K562 (cell line): ENCODE results near the gene FAM118B. TPM values are rescaled to one million over a fixed set of nuclear protein-coding genes. Genes with fewer than 3 reads are reported as not detected.

Source experiments
- EP400 ChIP-seq: fragments of 450-650 bp; IDR thresholded peaks from 2 replicates; pipeline ENCODE4 v1.6.1; 2017; ENCODE audit warnings: antibody characterized with exemption, mild to moderate bottlenecking, moderate library complexity
- FOXM1 ChIP-seq, 2 experiments: fragments of 450-650 bp in 1 of 2; sonication (generic) in 1 of 2; formaldehyde crosslinking in 1 of 2; IDR thresholded peaks; 2 replicates each; pipeline versions ENCODE4 v1.6.1 to v1.9.0; 2017 to 2022; ENCODE audit warnings: low read depth in 2 of 2, mild to moderate bottlenecking in 2 of 2, missing genetic modification reagents in 1 of 2, moderate library complexity in 1 of 2
- KAT2B ChIP-seq: IDR thresholded peaks from one replicate; pipeline ENCODE4 v1.6.1; 2012; ENCODE audit warnings: low read depth, mild to moderate bottlenecking, control low read depth, inconsistent platforms, low read length, moderate library complexity
- NFRKB ChIP-seq: fragments of 450-650 bp; IDR thresholded peaks from 2 replicates; pipeline ENCODE4 v1.6.1; 2016; ENCODE audit warnings: low read depth
- POLR3A ChIP-seq: IDR thresholded peaks from 2 replicates; pipeline ENCODE4 v1.6.1; 2011; ENCODE audit warnings: borderline replicate concordance, mild to moderate bottlenecking, moderate library complexity; ENCODE audit not compliant: insufficient read length, insufficient read depth; ENCODE audit errors: extremely low read depth
- PURB ChIP-seq: sonication (generic); formaldehyde crosslinking; IDR thresholded peaks from 2 replicates; pipeline ENCODE4 v1.9.0; 2021; ENCODE audit warnings: low read depth, mild to moderate bottlenecking, missing genetic modification reagents
- YBX1 ChIP-seq: fragments of 450-650 bp; IDR thresholded peaks from 2 replicates; pipeline ENCODE4 v1.7.1; 2016; ENCODE audit warnings: mild to moderate bottlenecking
- ZC3H8 ChIP-seq: fragments of 450-650 bp; IDR thresholded peaks from 2 replicates; pipeline ENCODE4 v1.6.1; 2017
- ZKSCAN1 ChIP-seq: fragments of 150-350 bp; IDR thresholded peaks from 2 replicates; pipeline ENCODE4 v1.6.1; 2016; ENCODE audit warnings: low read depth, low read length
- polyA plus RNA-seq, 8 experiments: library from polyadenylated mRNA; depleted of rRNA in 4 of 8; stranded (reverse) in 5 of 8; unstranded in 3 of 8; fragments of >200 nt; fragmentation: Nextera tagmentation in 2 of 8; fragmentation: Illumina TruSeq in 1 of 8; extraction: Ambion mirVana in 2 of 8; extraction: Trizol in 1 of 8; gene quantifications; 2 replicates each; pipeline versions ENCODE4 v1.2.1 to v1.2.3, GENCODE V29; 2011 to 2014; ENCODE audit warnings: inconsistent platforms in 1 of 8, missing spikeins in 1 of 8
- total RNA-seq, 7 experiments: library from RNA; depleted of rRNA in 6 of 7; stranded (reverse); fragments of >200 nt in 6 of 7; fragmentation: Illumina TruSeq in 2 of 7; extraction: Trizol in 2 of 7; gene quantifications; 2 replicates each; pipeline versions ENCODE4 v1.2.1 to v1.2.3, GENCODE V29; 2011 to 2021; ENCODE audit warnings: low replicate concordance in 1 of 7
- TF ChIP-seq, protein P1 (sequence below): fragments of 450-650 bp; IDR thresholded peaks from 2 replicates; pipeline ENCODE4 v1.6.1; 2016
- TF ChIP-seq, protein P2 (sequence below): fragments of 450-650 bp; IDR thresholded peaks from 2 replicates; pipeline ENCODE4 v1.6.1; 2017; ENCODE audit warnings: mild to moderate bottlenecking, moderate library complexity
- TF ChIP-seq, protein P3 (sequence below): fragments of 450-650 bp; IDR thresholded peaks from 2 replicates; pipeline ENCODE4 v1.6.1; 2016; ENCODE audit warnings: low read depth
- TF ChIP-seq, protein P4 (sequence below): sonication (generic); formaldehyde crosslinking; IDR thresholded peaks from 2 replicates; pipeline ENCODE4 v1.8.1; 2022; ENCODE audit warnings: missing genetic modification reagents
- TF ChIP-seq, protein P5 (sequence below): fragments of 450-650 bp; formaldehyde crosslinking; conservative IDR thresholded peaks from 2 replicates; pipeline ENCODE4 v1.4.0; 2022; ENCODE audit warnings: mild to moderate bottlenecking, missing genetic modification characterization

FAM118B gene
- total and polyA plus RNA-seq, 9 of the 15 experiments (the other 6 are each of a cell fraction or from before 2014, with no cell fraction given), result 12.0 to 49.0 (median 22.1) TPM

DNA sequence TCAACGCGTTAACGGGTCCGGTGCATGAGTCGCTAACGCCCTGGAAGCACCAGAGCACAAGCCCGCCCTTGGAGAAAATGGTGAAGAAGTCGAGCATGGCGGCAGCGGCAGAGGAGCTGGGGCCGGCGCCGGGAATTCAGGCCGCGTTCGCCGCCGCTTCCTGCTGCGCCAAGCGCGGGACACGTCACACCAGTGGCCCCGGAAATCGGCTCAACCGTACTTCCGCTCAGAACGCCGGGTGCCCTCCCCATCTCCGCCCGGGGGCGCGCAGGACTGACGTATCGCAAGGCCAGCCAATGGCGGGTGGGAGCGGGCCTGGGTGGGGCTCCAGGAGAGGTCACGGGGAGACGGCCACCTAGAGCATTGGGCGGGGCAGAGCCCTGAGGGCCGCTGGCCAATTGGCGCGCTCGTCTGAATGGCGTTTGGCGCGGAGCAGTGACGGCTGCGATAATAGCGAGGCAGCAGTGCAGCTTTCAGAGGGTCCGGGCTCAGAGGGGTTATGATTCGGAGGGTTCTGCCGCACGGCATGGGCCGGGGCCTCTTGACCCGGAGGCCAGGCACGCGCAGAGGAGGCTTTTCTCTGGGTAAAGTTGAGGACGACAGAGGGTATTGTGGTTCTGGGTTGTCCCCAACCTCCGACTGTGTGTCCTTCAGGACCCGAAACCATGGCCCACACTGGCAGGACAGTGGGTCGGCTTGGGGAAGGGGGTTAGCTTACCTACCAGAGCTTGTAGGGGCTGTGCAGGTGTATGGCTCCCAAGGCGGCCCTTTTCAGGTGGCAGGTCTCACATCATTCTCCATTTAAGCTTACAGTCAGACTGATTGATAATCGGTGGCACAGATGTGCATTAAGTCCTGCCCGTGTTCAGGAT is 57.4 kb downstream of the FAM118B start, which contains the start of the genes FOXRED1 and SRPRA (continued):
- TF ChIP-seq, protein P1, sequence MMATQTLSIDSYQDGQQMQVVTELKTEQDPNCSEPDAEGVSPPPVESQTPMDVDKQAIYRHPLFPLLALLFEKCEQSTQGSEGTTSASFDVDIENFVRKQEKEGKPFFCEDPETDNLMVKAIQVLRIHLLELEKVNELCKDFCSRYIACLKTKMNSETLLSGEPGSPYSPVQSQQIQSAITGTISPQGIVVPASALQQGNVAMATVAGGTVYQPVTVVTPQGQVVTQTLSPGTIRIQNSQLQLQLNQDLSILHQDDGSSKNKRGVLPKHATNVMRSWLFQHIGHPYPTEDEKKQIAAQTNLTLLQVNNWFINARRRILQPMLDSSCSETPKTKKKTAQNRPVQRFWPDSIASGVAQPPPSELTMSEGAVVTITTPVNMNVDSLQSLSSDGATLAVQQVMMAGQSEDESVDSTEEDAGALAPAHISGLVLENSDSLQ, result peak; percentile 79
- TF ChIP-seq, protein P2, sequence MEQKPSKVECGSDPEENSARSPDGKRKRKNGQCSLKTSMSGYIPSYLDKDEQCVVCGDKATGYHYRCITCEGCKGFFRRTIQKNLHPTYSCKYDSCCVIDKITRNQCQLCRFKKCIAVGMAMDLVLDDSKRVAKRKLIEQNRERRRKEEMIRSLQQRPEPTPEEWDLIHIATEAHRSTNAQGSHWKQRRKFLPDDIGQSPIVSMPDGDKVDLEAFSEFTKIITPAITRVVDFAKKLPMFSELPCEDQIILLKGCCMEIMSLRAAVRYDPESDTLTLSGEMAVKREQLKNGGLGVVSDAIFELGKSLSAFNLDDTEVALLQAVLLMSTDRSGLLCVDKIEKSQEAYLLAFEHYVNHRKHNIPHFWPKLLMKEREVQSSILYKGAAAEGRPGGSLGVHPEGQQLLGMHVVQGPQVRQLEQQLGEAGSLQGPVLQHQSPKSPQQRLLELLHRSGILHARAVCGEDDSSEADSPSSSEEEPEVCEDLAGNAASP, result no peak
- TF ChIP-seq PURB (CRISPR knock-in tag) (no peak), POLR3A (no peak), KAT2B (no peak), ZKSCAN1 (no peak), FOXM1 (IDR thresholded peaks at IDR 0.05; ENCODE audit: low read depth) (no peak; the same call in 1 of the 2 replicates), FOXM1 (CRISPR knock-in tag; IDR thresholded peaks at IDR 0.05; ENCODE audit: low read depth) (no peak), YBX1 (no peak), EP400 (peak; percentile 98), ZC3H8 (no peak), NFRKB (no peak)
- TF ChIP-seq, protein P3, sequence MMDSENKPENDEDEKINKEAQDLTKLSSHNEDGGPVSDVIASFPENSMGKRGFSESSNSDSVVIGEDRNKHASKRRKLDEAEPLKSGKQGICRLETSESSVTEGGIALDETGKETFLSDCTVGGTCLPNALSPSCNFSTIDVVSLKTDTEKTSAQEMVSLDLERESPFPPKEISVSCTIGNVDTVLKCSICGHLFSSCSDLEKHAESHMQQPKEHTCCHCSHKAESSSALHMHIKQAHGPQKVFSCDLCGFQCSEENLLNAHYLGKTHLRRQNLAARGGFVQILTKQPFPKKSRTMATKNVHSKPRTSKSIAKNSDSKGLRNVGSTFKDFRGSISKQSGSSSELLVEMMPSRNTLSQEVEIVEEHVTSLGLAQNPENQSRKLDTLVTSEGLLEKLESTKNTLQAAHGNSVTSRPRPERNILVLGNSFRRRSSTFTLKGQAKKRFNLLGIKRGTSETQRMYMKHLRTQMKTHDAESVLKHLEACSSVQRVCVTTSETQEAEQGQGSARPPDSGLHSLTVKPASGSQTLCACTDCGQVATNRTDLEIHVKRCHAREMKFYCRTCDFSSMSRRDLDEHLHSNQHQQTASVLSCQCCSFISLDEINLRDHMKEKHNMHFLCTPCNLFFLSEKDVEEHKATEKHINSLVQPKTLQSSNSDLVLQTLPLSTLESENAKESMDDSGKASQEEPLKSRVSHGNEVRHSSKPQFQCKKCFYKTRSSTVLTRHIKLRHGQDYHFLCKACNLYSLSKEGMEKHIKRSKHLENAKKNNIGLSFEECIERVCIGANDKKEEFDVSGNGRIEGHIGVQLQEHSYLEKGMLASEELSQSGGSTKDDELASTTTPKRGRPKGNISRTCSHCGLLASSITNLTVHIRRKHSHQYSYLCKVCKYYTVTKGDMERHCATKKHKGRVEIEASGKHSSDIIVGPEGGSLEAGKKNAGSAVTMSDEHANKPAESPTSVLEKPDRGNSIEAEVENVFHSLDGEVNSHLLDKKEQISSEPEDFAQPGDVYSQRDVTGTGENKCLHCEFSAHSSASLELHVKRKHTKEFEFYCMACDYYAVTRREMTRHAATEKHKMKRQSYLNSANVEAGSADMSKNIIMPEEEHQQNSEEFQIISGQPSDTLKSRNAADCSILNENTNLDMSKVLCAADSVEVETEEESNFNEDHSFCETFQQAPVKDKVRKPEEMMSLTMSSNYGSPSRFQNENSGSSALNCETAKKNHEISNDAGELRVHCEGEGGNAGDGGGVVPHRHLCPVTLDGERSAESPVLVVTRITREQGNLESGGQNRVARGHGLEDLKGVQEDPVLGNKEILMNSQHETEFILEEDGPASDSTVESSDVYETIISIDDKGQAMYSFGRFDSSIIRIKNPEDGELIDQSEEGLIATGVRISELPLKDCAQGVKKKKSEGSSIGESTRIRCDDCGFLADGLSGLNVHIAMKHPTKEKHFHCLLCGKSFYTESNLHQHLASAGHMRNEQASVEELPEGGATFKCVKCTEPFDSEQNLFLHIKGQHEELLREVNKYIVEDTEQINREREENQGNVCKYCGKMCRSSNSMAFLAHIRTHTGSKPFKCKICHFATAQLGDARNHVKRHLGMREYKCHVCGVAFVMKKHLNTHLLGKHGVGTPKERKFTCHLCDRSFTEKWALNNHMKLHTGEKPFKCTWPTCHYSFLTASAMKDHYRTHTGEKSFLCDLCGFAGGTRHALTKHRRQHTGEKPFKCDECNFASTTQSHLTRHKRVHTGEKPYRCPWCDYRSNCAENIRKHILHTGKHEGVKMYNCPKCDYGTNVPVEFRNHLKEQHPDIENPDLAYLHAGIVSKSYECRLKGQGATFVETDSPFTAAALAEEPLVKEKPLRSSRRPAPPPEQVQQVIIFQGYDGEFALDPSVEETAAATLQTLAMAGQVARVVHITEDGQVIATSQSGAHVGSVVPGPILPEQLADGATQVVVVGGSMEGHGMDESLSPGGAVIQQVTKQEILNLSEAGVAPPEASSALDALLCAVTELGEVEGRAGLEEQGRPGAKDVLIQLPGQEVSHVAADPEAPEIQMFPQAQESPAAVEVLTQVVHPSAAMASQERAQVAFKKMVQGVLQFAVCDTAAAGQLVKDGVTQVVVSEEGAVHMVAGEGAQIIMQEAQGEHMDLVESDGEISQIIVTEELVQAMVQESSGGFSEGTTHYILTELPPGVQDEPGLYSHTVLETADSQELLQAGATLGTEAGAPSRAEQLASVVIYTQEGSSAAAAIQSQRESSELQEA, result no peak
- TF ChIP-seq, protein P4, sequence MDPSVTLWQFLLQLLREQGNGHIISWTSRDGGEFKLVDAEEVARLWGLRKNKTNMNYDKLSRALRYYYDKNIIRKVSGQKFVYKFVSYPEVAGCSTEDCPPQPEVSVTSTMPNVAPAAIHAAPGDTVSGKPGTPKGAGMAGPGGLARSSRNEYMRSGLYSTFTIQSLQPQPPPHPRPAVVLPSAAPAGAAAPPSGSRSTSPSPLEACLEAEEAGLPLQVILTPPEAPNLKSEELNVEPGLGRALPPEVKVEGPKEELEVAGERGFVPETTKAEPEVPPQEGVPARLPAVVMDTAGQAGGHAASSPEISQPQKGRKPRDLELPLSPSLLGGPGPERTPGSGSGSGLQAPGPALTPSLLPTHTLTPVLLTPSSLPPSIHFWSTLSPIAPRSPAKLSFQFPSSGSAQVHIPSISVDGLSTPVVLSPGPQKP (CRISPR knock-in tag), result no peak
- TF ChIP-seq, protein P5, sequence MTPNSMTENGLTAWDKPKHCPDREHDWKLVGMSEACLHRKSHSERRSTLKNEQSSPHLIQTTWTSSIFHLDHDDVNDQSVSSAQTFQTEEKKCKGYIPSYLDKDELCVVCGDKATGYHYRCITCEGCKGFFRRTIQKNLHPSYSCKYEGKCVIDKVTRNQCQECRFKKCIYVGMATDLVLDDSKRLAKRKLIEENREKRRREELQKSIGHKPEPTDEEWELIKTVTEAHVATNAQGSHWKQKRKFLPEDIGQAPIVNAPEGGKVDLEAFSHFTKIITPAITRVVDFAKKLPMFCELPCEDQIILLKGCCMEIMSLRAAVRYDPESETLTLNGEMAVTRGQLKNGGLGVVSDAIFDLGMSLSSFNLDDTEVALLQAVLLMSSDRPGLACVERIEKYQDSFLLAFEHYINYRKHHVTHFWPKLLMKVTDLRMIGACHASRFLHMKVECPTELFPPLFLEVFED, result no peak
